GM18526 (cell line): ENCODE data around the gene P3H1.

Experiments used
- POLR2A ChIP-seq: IDR thresholded peaks from 3 replicates; pipeline ENCODE4 v1.6.1; 2011; ENCODE audit not compliant: insufficient read length; ENCODE audit errors: extremely low read depth

P3H1 gene

GRCh38 chr1:42753070-42753469 is 13.8 kb downstream of the P3H1 start:
- TF ChIP-seq POLR2A = no peak

GRCh38 chr1:42752284-42752683 is 14.5 kb downstream of the P3H1 start:
- TF ChIP-seq POLR2A = no peak

- no peak for TF ChIP-seq POLR2A
Observed at GRCh38 chr1:42750041-42750440, 16.8 kb downstream of the P3H1 start.

- no peak for TF ChIP-seq POLR2A
Observed at GRCh38 chr1:42748461-42749410, 18.1 kb downstream of the P3H1 start.

- TF ChIP-seq POLR2A = no peak
Observed at GRCh38 chr1:42748021-42748420, 18.8 kb downstream of the P3H1 start.

- TF ChIP-seq POLR2A = no peak
Observed at GRCh38 chr1:42747125-42747524, 19.7 kb downstream of the P3H1 start.

- TF ChIP-seq POLR2A = no peak
Observed at GRCh38 chr1:42746436-42747105, 20.3 kb downstream of the P3H1 start.

GRCh38 chr1:42745851-42746250 is 21.0 kb downstream of the P3H1 start:
- no peak for TF ChIP-seq POLR2A

- no peak for TF ChIP-seq POLR2A
Observed at GRCh38 chr1:42744148-42744413, 22.7 kb downstream of the P3H1 start.

- TF ChIP-seq POLR2A = no peak
Observed at GRCh38 chr1:42743317-42744147, 23.3 kb downstream of the P3H1 start.

- no peak for TF ChIP-seq POLR2A
Observed at GRCh38 chr1:42742617-42743316, 24.1 kb downstream of the P3H1 start.

GRCh38 chr1:42742141-42742540 is 24.7 kb downstream of the P3H1 start:
- TF ChIP-seq POLR2A = no peak

GRCh38 chr1:42741706-42742105 is 25.1 kb downstream of the P3H1 start:
- TF ChIP-seq POLR2A = no peak

- TF ChIP-seq POLR2A = no peak
Observed at GRCh38 chr1:42740851-42741580, 25.8 kb downstream of the P3H1 start.
